Heart right ventricle (tissue), 16 donors: ENCODE results near the gene NTPCR. TPM values are rescaled to one million over a fixed set of nuclear protein-coding genes. Genes with fewer than 3 reads are reported as not detected.
A peak's percentile ranks its signal among the peaks of the same experiment; 100 is the strongest.

Experiments
- ATAC-seq, 8 donors: fragments of 200-7000 bp; cut with Tn5 transposase; one replicate each; pipeline ENCODE4 v1.9.1; 2020; ENCODE audit warnings: mild to moderate bottlenecking in 8 of 8, moderate library complexity in 8 of 8, moderate number of reproducible peaks in 1 of 8
- DNase-seq, 2 donors: peaks; one replicate each; pipeline ENCODE4 v3.0.0-alpha.2; 2020
- H3K27ac ChIP-seq, 10 donors: fragments of 200-600 bp; sonication (generic) in 2 of 10; one replicate each; pipeline versions ENCODE4 v1.5.0 to v1.8.0; 2020 to 2022; ENCODE audit warnings: mild to moderate bottlenecking in 3 of 10
- H3K27me3 ChIP-seq, 7 donors: fragments of 200-600 bp; one replicate each; pipeline ENCODE4 v1.8.0; 2021 to 2022; ENCODE audit warnings: mild to moderate bottlenecking in 2 of 7
- H3K36me3 ChIP-seq, 9 donors: fragments of 200-600 bp; sonication (generic) in 1 of 9; one replicate each; pipeline versions ENCODE4 v1.5.0 to v1.8.0; 2020 to 2022; ENCODE audit warnings: mild to moderate bottlenecking in 2 of 9
- H3K4me1 ChIP-seq, 9 donors: fragments of 200-600 bp; sonication (generic) in 1 of 9; one replicate each; pipeline versions ENCODE4 v1.5.0 to v1.8.0; 2020 to 2022; ENCODE audit warnings: mild to moderate bottlenecking in 4 of 9
- H3K4me3 ChIP-seq, 10 donors: fragments of 200-600 bp; sonication (generic) in 2 of 10; one replicate each; pipeline versions ENCODE4 v1.5.0 to v1.8.0; 2020 to 2022; ENCODE audit warnings: mild to moderate bottlenecking in 7 of 10, moderate library complexity in 2 of 10
- H3K9me3 ChIP-seq, 11 donors: fragments of 200-600 bp in 10 of 11; sonication (generic) in 2 of 11; one replicate each; pipeline versions ENCODE4 v1.5.0 to v1.8.0; 2013 to 2022; ENCODE audit warnings: mild to moderate bottlenecking in 2 of 11, control low read depth in 1 of 11, moderate library complexity in 1 of 11
- CTCF ChIP-seq, 9 donors: fragments of 200-600 bp; sonication (generic) in 2 of 9; IDR thresholded peaks; one replicate each; pipeline versions ENCODE4 v1.5.0 to v1.8.0; 2021 to 2022; ENCODE audit warnings: antibody characterized with exemption in 9 of 9, mild to moderate bottlenecking in 5 of 9, moderate library complexity in 1 of 9
- WGBS, 2 donors: extraction: QIAGEN DNeasy Blood & Tissue Kit; methylation state at CpG; one replicate each; pipeline ENCODE4 v1.1.7; 2013; ENCODE audit warnings: inconsistent platforms in 1 of 2; 5-methylcytosine and 5-hydroxymethylcytosine counted together
- intact Hi-C, 10 donors: fragments of 100-400 bp; cut with DNase I; formaldehyde crosslinking; loops; one replicate each; pipeline versions ENCODE4 v1.11.1 to v1.14.2; 2022
- polyA plus RNA-seq, 2 donors: library from polyadenylated mRNA; stranded (reverse); fragments of 200-250 nt; gene quantifications; one replicate each; pipeline ENCODE4 v1.2.3, GENCODE V29; 2013
- total RNA-seq, 10 donors: library from RNA; stranded (reverse); fragmentation: NEBNext Ultra II Directional in 3 of 10; extraction: Animal tissue kit (Norgen Biotek cat#: 25700) in 3 of 10; gene quantifications; one replicate each; pipeline versions ENCODE4 v1.2.1 to v1.2.4, GENCODE V29; 2021 to 2023
- donor health status: Arrhythmogenic right ventricular cardiomyopathy.
- donor health status: ischemic (EF 13 %, LVEDD 7.1; RV severe dilation, severe dysfunction).
- donor health status: healthy with polysubstance abuse.
- donor health status: DM: no; HTN: yes; CAD: no.
- donor health status: DM: no; HTN: no; CAD: no.
- donor health status: ischemic (EF 25% LVEDD 6.9; RV normal size, moderate dysfunction).
- donor health status: ischemic (EF 25% LVEDD 5.7; RV mildly dilated, moderate dysfunction).
- donor health status: healthy.
- donor health status: DM: yes; HTN: yes; CAD: no.
- donor health status: Ischemic cardiomyopathy.
- donor health status: ischemic (EF 35%, LVEDD 5.7; RV mildly dilated, moderate dysfunction).
- donor health status: nonischemic (EF 11% LVEDD 7.7; RV severe dilation, severe dysfunction).
- donor health status: DM: yes; HTN: yes; CAD: no.
- donor health status: PGD.
- donor health status: ischemic (EF 29% LVEDD 5.4; RV normal size, mild dysfunction).
- donor health status: nonischemic (EF 23%, LVEDD 6.1; RV moderate dilation, normal function).

Gene NTPCR
- total and polyA plus RNA-seq, 12 donors = 51.2 to 88.4 (median 56.8) TPM

- intact Hi-C loops = loop anchor here in 9 of 10 donors (5.0 to 10.0 kb wide), 5 partner anchors 44 to 319 kb away; partner anchors contain the start of genes SIPA1L2 (in 7 of the 9) and MAP10 (in 4 of the 9)
- WGBS, 2 donors = 56 to 71% methylated on average over 1 of the region's 1 CpG
- Histone ChIP-seq H3K9me3 (no peaks in the 10 kb centered on the region), H3K27ac (peak overlapping the region in 4 of 10 donors; percentile 82 to 93 (median 90)), H3K27me3 (no peaks in the 10 kb centered on the region), H3K4me1 (peaks cover 0 to 34% (median 20%) of the 10 kb centered on the region in 9 donors), H3K4me3 (peak overlapping the region in 6 of 10 donors; percentile 81 to 98 (median 88)), H3K36me3 (peaks cover 0 to 12% (median 6%) of the 10 kb centered on the region in 9 donors)
- no peak for TF ChIP-seq CTCF (IDR thresholded peaks at IDR 0.05)
- DNase-seq (no peak), ATAC-seq (no peak)
Observed at GRCh38 chr1:232951605-232952004, 1.2 kb downstream of the NTPCR start.

GRCh38 chr1:232952514-232953499 lies 2.4 kb downstream of the NTPCR start:
- DNase-seq (no peak), ATAC-seq (peak in 1 of 8 donors; percentile 40)
- H3K9me3 ChIP-seq = peaks cover 0 to 3% (median 0%) of the 10 kb centered on the region in 11 donors
- TF ChIP-seq CTCF (IDR thresholded peaks at IDR 0.05) = peak; percentile 30 to 69 (median 50)
- peaks cover 0 to 34% (median 20%) of the 10 kb centered on the region in 9 donors for H3K4me1 ChIP-seq
- no peaks in the 10 kb centered on the region for H3K27me3 ChIP-seq
- peaks cover 0 to 24% (median 13%) of the 10 kb centered on the region in 9 donors for H3K36me3 ChIP-seq
- intact Hi-C loops = loop anchor here in 9 of 10 donors (5.0 to 10.0 kb wide), 5 partner anchors 46 to 321 kb away; partner anchors contain the start of genes SIPA1L2 (in 7 of the 9) and MAP10 (in 4 of the 9)
- H3K27ac ChIP-seq = peak overlapping the region in 1 of 10 donors; percentile 1
- H3K4me3 ChIP-seq = no peak overlapping the region
- WGBS, 2 donors = 88 to 95% methylated on average over 2 of the region's 2 CpGs

GRCh38 chr1:232954594-232955365 lies 4.4 kb downstream of the NTPCR start:
- no peak for TF ChIP-seq CTCF (IDR thresholded peaks at IDR 0.05)
- peaks cover 0 to 16% (median 6%) of the 10 kb centered on the region in 11 donors for H3K9me3 ChIP-seq
- ATAC-seq (no peak), DNase-seq (no peak)
- intact Hi-C loops = loop anchor here in 9 of 10 donors (5.0 to 10.0 kb wide), 5 partner anchors 47 to 322 kb away; partner anchors contain the start of genes SIPA1L2 (in 7 of the 9) and MAP10 (in 4 of the 9)
- 85 to 87% methylated on average over 4 of the region's 4 CpGs for WGBS, 2 donors
- no peak overlapping the region for H3K4me3 ChIP-seq
- no peak overlapping the region for H3K27ac ChIP-seq
- H3K4me1 ChIP-seq = peaks cover 0 to 29% (median 17%) of the 10 kb centered on the region in 9 donors
- H3K27me3 ChIP-seq = no peaks in the 10 kb centered on the region
- H3K36me3 ChIP-seq = peaks cover 0 to 44% (median 28%) of the 10 kb centered on the region in 9 donors
